GM12878 (cell line): ENCODE measurements around the gene TRABD2A. TPM values are rescaled to one million over a fixed set of nuclear protein-coding genes. Genes with fewer than 3 reads are reported as not detected.

Experiments used
- ATAC-seq: fragments of 200-7000 bp; cut with Tn5 transposase; 3 replicates; pipeline ENCODE4 v1.9.1; 2020; ENCODE audit warnings: mild to moderate bottlenecking, moderate library complexity
- BruUV-seq: library from RNA; stranded (reverse); fragments of 400-500 nt; replicated peaks from 2 replicates; lab custom pipeline; 2021; lab: Mats Ljungman, UMichigan
- CTCF ChIA-PET: fragments of 300-600 bp; sonication (Branson Sonifier 250); formaldehyde crosslinking; extraction: SDS; loops from one replicate; lab custom pipeline; 2021; ENCODE audit warnings: inconsistent platforms; lab: Yijun Ruan, JAX
- POLR2A ChIA-PET: fragments of 350-600 bp; formaldehyde crosslinking; extraction: SDS; loops from one replicate; lab custom pipeline; 2021; ENCODE audit warnings: inconsistent platforms; lab: Charles Lee
- RAD21 ChIA-PET: fragments of 300-600 bp; sonication (Branson Sonifier 250); formaldehyde crosslinking; loops from one replicate; lab custom pipeline; 2023; ENCODE audit warnings: antibody characterized with exemption; ENCODE audit not compliant: unreplicated experiment; lab: Charles Lee
- SMC1A ChIA-PET: fragments of 300-600 bp; sonication (Branson Sonifier 250); formaldehyde crosslinking; loops from one replicate; lab custom pipeline; 2023; ENCODE audit not compliant: unreplicated experiment, uncharacterized antibody; lab: Charles Lee
- DNase-seq: peaks from one replicate; pipeline ENCODE4 v3.0.0-alpha.2; 2011; ENCODE audit warnings: low read depth, low spot score
- FAIRE-seq: peaks from 3 replicates; lab custom pipeline; 2011; peaks lifted over from hg19 to GRCh38; lab: Jason Lieb, UNC
- H2AFZ ChIP-seq: 2 replicates; pipeline ENCODE4 v1.6.0; 2011; ENCODE audit warnings: low read depth, low read length, control low read depth; ENCODE audit not compliant: control insufficient read depth
- H3K27ac ChIP-seq: 2 replicates; pipeline ENCODE4 v1.5.1; 2011; ENCODE audit warnings: control low read depth; ENCODE audit not compliant: control insufficient read depth, insufficient read depth
- H3K27me3 ChIP-seq, 2 experiments: replicated peaks in 1 of 2; 2 replicates each; pipeline versions ENCODE4 v1.6.0 to v1.6.1; 2011; ENCODE audit warnings: low read length in 1 of 2; ENCODE audit not compliant: control insufficient read depth in 2 of 2, insufficient read depth in 2 of 2
- H3K36me3 ChIP-seq, 2 experiments: 2 replicates each; pipeline ENCODE4 v1.5.1; 2011; ENCODE audit warnings: low read length in 1 of 2; ENCODE audit not compliant: control insufficient read depth in 2 of 2, insufficient read depth in 2 of 2
- H3K4me1 ChIP-seq: 2 replicates; pipeline ENCODE4 v1.6.1; 2011; ENCODE audit warnings: mild to moderate bottlenecking, low read length, moderate library complexity, mixed read lengths; ENCODE audit not compliant: control insufficient read depth, insufficient read depth
- H3K4me2 ChIP-seq: 2 replicates; pipeline ENCODE4 v1.6.0; 2011; ENCODE audit warnings: control low read depth; ENCODE audit not compliant: control insufficient read depth, insufficient read depth
- H3K4me3 ChIP-seq: fragments of 200-600 bp; sonication (generic); 2 replicates; pipeline ENCODE4 v1.5.1; 2016
- H3K79me2 ChIP-seq: 2 replicates; pipeline ENCODE4 v1.6.0; 2011; ENCODE audit warnings: low read length; ENCODE audit not compliant: control insufficient read depth, insufficient read depth
- H3K9ac ChIP-seq: 2 replicates; pipeline ENCODE4 v1.8.0; 2011; ENCODE audit warnings: low read length, control low read depth, mixed read lengths; ENCODE audit not compliant: control insufficient read depth, insufficient read depth
- H3K9me3 ChIP-seq: replicated peaks from 3 replicates; pipeline ENCODE4 v1.5.1; 2011; ENCODE audit warnings: mild to moderate bottlenecking, low read length; ENCODE audit not compliant: control insufficient read depth, insufficient read depth
- H4K20me1 ChIP-seq: 2 replicates; pipeline ENCODE4 v1.6.0; 2011; ENCODE audit not compliant: control insufficient read depth, insufficient read depth
- CBX5 ChIP-seq: sonication (generic); IDR thresholded peaks from 2 replicates; pipeline ENCODE4 v1.6.1; 2016; ENCODE audit warnings: low read depth, moderate library complexity, mild to moderate bottlenecking, inconsistent platforms
- ETV6 ChIP-seq, 2 experiments: fragments of 450-650 bp in 1 of 2; IDR thresholded peaks in 1 of 2; conservative IDR thresholded peaks in 1 of 2; 2 replicates each; pipeline ENCODE4 v1.6.1; 2014; ENCODE audit warnings: antibody characterized with exemption in 1 of 2, borderline replicate concordance in 1 of 2, low read depth in 1 of 2, mild to moderate bottlenecking in 1 of 2, moderate library complexity in 1 of 2
- HDAC2 ChIP-seq: fragments of 200-600 bp; sonication (generic); IDR thresholded peaks from 2 replicates; pipeline ENCODE4 v1.6.1; 2017
- NKRF ChIP-seq: fragments of 450-650 bp; conservative IDR thresholded peaks from 2 replicates; pipeline ENCODE4 v1.6.1; 2017; ENCODE audit warnings: mild to moderate bottlenecking, moderate library complexity
- SUZ12 ChIP-seq: fragments of 200-600 bp; sonication (generic); IDR thresholded peaks from one replicate; pipeline ENCODE4 v1.6.1; 2018; ENCODE audit warnings: antibody characterized with exemption, mild to moderate bottlenecking; ENCODE audit not compliant: unreplicated experiment
- ZNF217 ChIP-seq: fragments of 450-650 bp; IDR thresholded peaks from 2 replicates; pipeline ENCODE4 v1.6.1; 2017; ENCODE audit warnings: antibody characterized with exemption, mild to moderate bottlenecking
- ZNF384 ChIP-seq: IDR thresholded peaks from 2 replicates; pipeline ENCODE4 v1.6.1; 2012; ENCODE audit warnings: low read depth, mild to moderate bottlenecking, low read length, improper control_type of control experiment, borderline replicate concordance
- WGBS: methylation state at CpG from one replicate; pipeline ENCODE4 v1.1.6; 2016; ENCODE audit warnings: low lambda C conversion rate; ENCODE audit not compliant: insufficient replicate concordance, insufficient coverage; ENCODE audit errors: missing lambda C conversion rate; 5-methylcytosine and 5-hydroxymethylcytosine counted together
- in situ Hi-C: fragments of 300-500 bp; cut with MboI; formaldehyde crosslinking; loops from 9 replicates; pipeline ENCODE4 v1.14.3; 2018; ENCODE audit warnings: mixed read lengths
- intact Hi-C: fragments of 100-400 bp; cut with micrococcal nuclease; formaldehyde crosslinking; loops from one replicate; pipeline ENCODE4 v1.14.2; 2022; ENCODE audit not compliant: unreplicated experiment
- polyA plus RNA-seq, 11 experiments: library from polyadenylated mRNA; depleted of rRNA in 4 of 11; unstranded in 6 of 11; stranded (reverse) in 5 of 11; fragments of >200 nt; fragmentation: Nextera tagmentation in 4 of 11; fragmentation: Illumina TruSeq in 1 of 11; extraction: Ambion mirVana in 4 of 11; extraction: Trizol in 1 of 11; gene quantifications; 1 replicate in 1 of 11; 2 replicates in 10 of 11; pipeline versions ENCODE4 v1.2.1 to v1.2.3, GENCODE V29; 2011 to 2016; ENCODE audit warnings: inconsistent platforms in 2 of 11, missing spikeins in 2 of 11, low read depth in 1 of 11
- total RNA-seq, 4 experiments: library from RNA; depleted of rRNA in 3 of 4; stranded (reverse); fragments of >200 nt in 3 of 4; fragmentation: Illumina TruSeq in 1 of 4; extraction: Trizol in 1 of 4; gene quantifications; 2 replicates each; pipeline versions ENCODE4 v1.2.1 to v1.2.3, GENCODE V29; 2013 to 2021

Gene TRABD2A
- total and polyA plus RNA-seq, 10 of the 15 experiments (the other 5 are each of a cell fraction or from before 2014, with no cell fraction given) = 1.4 to 7.6 (median 4.1) TPM

- no peak for DNase-seq
- Histone ChIP-seq H4K20me1 (no peaks in the 10 kb centered on the region), H3K9ac (no peak overlapping the region), H2AFZ (no peak overlapping the region), H3K4me2 (no peak overlapping the region), H3K79me2 (no peaks in the 10 kb centered on the region), H3K27me3 (no peaks in the 10 kb centered on the region), H3K36me3 (no peaks in the 10 kb centered on the region), H3K9me3 (no peaks in the 10 kb centered on the region), H3K27ac (no peak overlapping the region), H3K4me3 (no peak overlapping the region), H3K4me1 (no peaks in the 10 kb centered on the region)
- ChIA-PET POLR2A (no interaction called here), SMC1A (interaction anchor here (1.2 kb wide), 1 partner anchor 9 kb away, joined by 4 read pairs; no protein-coding TSS in a partner anchor), CTCF (interaction anchor here (0.5 kb wide), 1 partner anchor 479 kb away, joined by 3 read pairs; no protein-coding TSS in a partner anchor), RAD21 (no interaction called here)
- no peak for ATAC-seq
- intact Hi-C loops (no loop called here), in situ Hi-C loops (no loop called here)
- 27% methylated on average over 1 of the region's 1 CpG for WGBS
- BruUV-seq = no TSS peak
- no peak for TF ChIP-seq CBX5
- no peak for FAIRE-seq
Measured at GRCh38 chr2:84788027-84788426, 92.9 kb downstream of the TRABD2A start.

GRCh38 chr2:84786601-84787000 lies 94.3 kb downstream of the TRABD2A start:
- intact Hi-C loops (no loop called here), in situ Hi-C loops (no loop called here)
- RAD21 ChIA-PET = interaction anchor here (0.7 kb wide), 2 partner anchors 9 to 217 kb away, joined by 4 read pairs; no protein-coding TSS in a partner anchor
- Histone ChIP-seq H3K9me3 (no peaks in the 10 kb centered on the region), H3K27ac (no peak overlapping the region), H3K79me2 (no peaks in the 10 kb centered on the region), H3K9ac (no peak overlapping the region), H4K20me1 (no peaks in the 10 kb centered on the region), H3K4me2 (no peak overlapping the region)
- no TSS peak for BruUV-seq
- POLR2A ChIA-PET = interaction anchor here (0.7 kb wide), 1 partner anchor 459 kb away, joined by 7 read pairs; no protein-coding TSS in a partner anchor
- FAIRE-seq = no peak
- no peak for ATAC-seq
- DNase-seq = no peak
- SMC1A ChIA-PET = interaction anchor here (1.1 to 1.3 kb wide), 2 partner anchors 10 to 14 kb away, joined by 3 to 4 read pairs; no protein-coding TSS in a partner anchor
- TF ChIP-seq ZNF217 (no peak), NKRF (no peak), ETV6 (conservative IDR thresholded peaks at IDR 0.05 in 1 of 2, IDR thresholded peaks at IDR 0.05 in 1 of 2; ENCODE audit: borderline replicate concordance in 1 of 2, low read depth in 1 of 2) (no peak), HDAC2 (no peak), ZNF384 (no peak), SUZ12 (no peak)
- TF ChIP-seq, all 136 proteins: peak for 0
- no peak overlapping the region for H3K4me3 ChIP-seq
- no peak overlapping the region for H2AFZ ChIP-seq
- CTCF ChIA-PET = interaction anchor here (0.7 kb wide), 1 partner anchor 52 kb away, joined by 3 read pairs; no protein-coding TSS in a partner anchor
- no peaks in the 10 kb centered on the region for H3K27me3 ChIP-seq
- no peaks in the 10 kb centered on the region for H3K36me3 ChIP-seq
- H3K4me1 ChIP-seq = peaks cover 5% of the 10 kb centered on the region
